Central memory CD4-positive, alpha-beta T cell (primary cell): ENCODE results near the gene KLLN.
"Not testable (repeated sequence)": the region's sequence is repeated elsewhere in the genome, so short reads cannot be mapped to it uniquely, and the experiment has no call there.

Experiments used
- DNase-seq: peaks from one replicate; pipeline ENCODE4 v3.0.0; 2022

KLLN gene

GRCh38 chr10:87865241-87865881, 2.0 kb upstream of the KLLN start:
- no peak for DNase-seq

DNA sequence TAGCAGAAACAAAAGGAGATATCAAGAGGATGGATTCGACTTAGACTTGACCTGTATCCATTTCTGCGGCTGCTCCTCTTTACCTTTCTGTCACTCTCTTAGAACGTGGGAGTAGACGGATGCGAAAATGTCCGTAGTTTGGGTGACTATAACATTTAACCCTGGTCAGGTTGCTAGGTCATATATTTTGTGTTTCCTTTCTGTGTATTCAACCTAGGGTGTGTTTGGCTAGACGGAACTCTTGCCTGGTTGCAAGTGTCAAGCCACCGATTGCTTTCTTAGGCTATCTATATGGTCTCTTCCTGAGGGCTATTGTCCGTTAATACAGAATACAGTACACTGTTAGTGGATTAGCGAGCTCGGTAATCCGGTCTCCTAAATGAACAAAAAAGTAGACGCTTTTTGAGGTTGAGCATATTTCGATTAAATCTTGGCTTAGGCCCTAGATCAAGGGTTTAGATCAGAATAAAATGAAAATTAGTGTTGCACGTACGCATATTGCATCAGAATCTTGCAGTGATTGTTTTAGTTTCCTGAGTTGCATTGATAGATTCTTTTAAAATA, 1.2 kb upstream of the KLLN start:
- no peak for DNase-seq

DNA sequence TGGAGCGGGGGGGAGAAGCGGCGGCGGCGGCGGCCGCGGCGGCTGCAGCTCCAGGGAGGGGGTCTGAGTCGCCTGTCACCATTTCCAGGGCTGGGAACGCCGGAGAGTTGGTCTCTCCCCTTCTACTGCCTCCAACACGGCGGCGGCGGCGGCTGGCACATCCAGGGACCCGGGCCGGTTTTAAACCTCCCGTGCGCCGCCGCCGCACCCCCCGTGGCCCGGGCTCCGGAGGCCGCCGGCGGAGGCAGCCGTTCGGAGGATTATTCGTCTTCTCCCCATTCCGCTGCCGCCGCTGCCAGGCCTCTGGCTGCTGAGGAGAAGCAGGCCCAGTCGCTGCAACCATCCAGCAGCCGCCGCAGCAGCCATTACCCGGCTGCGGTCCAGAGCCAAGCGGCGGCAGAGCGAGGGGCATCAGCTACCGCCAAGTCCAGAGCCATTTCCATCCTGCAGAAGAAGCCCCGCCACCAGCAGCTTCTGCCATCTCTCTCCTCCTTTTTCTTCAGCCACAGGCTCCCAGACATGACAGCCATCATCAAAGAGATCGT, 690 bp upstream of the KLLN start:
- peak; percentile 31 for DNase-seq

GRCh38 chr10:87862679-87863052, 667 bp downstream of the KLLN start:
- DNase-seq: peak; percentile 83

DNA sequence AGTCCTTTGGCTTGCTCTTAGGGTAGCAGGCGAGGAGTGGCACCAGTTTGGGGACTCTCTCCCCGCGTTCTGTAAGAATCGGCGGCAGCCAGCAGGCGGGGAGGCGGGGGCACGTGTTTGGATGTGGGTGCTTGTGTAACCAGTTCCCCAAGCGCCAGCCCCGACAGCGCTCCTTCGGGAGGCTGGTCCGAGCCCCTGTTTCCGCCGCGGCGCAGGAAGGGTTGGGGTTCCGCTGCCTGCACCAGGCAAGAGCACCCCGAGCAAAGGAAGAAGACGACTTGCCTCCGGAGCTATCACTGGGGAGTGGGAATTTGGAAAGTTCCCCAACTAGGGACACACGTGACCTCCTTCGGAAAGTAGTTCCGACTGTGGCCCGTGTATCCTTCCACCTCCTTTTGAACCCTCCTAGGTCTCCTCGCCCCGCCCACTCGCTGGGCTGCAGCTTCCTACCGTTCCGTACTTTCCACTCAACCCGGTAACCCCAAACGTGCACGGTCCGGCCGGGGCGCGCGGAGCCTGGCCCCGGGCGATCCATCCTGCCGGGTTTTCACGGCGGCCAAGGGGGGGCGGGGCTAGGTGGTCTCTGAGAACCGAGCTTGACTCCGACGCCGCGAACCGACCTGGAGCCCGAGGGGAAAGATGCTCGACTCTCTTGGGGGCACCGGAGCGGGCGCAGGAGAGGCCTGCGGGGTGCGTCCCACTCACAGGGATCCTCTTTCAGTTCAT, 1.2 kb downstream of the KLLN start:
- DNase-seq: peak; percentile 92

DNA sequence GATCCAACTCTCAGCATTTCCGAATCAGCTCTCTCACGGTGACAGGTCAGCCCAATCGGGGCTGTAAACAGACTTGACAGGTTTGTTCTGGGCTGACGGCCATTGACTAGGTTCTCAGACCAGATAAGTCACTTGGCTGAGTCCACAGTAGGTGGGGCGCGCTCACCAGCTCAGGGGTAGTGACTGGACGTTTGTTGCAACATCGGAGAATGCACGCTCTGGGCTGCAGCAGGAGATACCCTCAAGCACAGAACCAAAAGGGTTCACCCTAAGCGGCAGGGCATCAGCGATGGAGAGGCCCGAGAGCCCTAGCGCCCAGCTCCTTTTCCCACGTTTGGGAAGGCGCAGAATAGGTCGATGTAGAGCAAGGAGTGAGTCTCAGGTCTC, 1.8 kb downstream of the KLLN start:
- DNase-seq: no peak

GRCh38 chr10:87860816-87861403, 2.4 kb downstream of the KLLN start:
- DNase-seq: no peak

DNA sequence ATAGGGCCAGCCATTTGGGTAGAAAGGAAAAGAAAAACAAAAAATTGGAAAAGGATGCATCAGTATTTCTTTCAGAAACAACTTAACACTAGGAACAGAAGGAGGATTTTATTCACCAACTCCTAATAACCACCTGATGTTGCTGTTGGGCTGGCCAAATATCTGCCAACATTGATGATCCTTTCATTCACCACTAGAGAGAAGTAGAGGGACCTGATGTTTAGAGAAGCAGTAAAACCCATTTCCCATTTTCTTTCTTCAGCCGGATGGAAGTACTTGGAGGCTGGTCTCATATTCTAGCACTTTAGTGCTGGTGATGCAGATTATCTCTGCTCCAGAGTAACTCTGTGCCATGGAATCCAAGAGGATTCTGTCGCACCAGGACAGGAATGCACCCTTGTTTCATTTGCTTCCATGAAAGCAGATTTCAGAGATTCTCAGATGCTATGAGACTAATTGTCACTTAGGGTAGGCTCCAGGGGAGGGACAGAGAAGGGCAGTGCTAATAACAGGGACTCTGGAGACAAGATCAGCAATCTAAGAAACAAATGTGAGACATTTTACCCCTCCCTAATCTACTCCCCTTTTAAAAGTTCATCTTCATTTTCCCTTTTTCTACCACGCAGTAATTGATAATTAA, 3.1 kb downstream of the KLLN start:
- peak; percentile 50 for DNase-seq

DNA sequence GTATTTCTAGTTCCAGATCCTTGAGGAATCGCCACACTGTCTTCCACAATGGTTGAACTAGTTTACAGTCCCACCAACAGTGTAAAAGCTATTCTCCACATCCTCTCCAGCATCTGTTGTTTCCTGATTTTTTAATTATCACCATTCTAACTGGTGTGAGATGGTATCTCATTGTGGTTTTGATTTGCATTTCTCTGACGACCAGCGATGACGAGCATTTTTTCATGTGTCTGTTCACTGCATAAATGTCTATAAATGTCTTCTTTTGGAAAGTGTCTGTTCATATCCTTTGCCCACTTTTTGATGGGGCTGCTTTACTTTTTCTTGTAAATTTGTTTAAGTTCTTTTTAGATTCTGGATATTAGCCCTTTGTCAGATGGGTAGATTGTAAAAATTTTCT, 7.7 kb downstream of the KLLN start:
- DNase-seq: peak; percentile 34

GRCh38 chr10:87855247-87855646, 8.1 kb downstream of the KLLN start:
- DNase-seq: not testable (repeated sequence)

GRCh38 chr10:87852089-87852488, 11.2 kb downstream of the KLLN start:
- DNase-seq: no peak

DNA sequence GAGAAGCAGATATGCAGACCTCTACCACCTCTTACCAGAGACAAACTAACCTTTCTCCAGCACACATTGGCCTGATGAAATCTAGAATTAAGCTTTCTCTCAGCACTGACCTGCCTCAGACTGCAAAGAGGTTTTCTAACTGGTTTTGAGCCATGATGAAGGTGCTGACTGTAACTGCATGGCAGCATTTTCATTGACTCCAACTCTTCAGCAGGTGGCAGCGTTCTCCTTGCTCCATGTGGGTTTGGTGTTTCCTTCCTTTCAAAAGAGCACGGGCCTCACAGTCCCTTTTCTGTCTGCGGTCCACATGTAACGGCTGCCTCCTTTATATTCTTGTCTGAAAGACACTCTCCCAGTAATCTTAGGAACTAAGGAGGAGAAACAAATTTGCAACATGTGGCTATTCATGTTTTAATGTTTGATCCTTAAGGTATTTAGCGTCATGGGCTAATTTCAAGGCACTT, 12.6 kb downstream of the KLLN start:
- DNase-seq: peak; percentile 50

- DNase-seq: no peak
Measured at GRCh38 chr10:87849001-87849400, 14.3 kb downstream of the KLLN start.

DNA sequence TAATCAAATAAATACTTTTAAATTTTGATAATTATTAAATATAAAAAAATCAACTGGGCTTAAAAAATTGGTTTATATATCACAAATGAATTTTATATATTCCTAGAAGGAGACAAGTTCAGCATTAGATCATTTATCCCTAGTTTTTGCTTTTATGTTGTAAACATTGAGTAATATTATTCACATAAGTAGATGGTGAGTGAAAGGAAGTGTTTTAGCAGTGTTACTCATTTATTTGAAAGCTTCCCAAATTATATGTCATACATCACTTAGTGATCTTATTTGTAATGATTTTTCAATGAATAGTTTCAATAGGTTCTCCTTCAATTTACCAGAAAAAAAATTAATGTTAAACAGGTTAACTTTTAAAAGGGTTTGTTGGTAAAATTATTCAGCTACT, 15.8 kb downstream of the KLLN start:
- DNase-seq: no peak

DNA sequence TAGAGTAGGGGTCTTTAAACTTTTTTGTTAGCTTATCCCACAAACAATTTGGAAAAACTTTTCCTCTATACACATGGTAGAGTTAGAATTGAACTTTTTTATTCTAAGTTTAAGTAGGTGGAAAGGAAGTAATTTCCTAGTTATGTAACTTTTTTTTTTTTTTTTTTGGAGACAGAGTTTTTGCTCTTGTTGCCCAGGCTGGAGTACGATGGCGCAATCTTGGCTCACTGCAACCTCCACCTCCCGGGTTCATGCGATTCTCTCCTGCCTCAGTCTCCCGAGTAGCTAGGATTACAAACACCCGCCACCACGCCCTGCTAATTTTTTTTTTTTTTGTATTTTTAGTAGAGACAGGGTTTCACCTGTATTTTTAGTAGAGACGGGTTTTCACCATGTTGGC, 16.6 kb downstream of the KLLN start:
- not testable (repeated sequence) for DNase-seq

- no peak for DNase-seq
Measured at GRCh38 chr10:87846023-87846422, 17.3 kb downstream of the KLLN start.

GRCh38 chr10:87845624-87845998, 17.7 kb downstream of the KLLN start:
- DNase-seq: no peak

- DNase-seq: no peak
Measured at GRCh38 chr10:87844837-87845623, 18.3 kb downstream of the KLLN start.

GRCh38 chr10:87843714-87844113, 19.6 kb downstream of the KLLN start:
- no peak for DNase-seq

DNA sequence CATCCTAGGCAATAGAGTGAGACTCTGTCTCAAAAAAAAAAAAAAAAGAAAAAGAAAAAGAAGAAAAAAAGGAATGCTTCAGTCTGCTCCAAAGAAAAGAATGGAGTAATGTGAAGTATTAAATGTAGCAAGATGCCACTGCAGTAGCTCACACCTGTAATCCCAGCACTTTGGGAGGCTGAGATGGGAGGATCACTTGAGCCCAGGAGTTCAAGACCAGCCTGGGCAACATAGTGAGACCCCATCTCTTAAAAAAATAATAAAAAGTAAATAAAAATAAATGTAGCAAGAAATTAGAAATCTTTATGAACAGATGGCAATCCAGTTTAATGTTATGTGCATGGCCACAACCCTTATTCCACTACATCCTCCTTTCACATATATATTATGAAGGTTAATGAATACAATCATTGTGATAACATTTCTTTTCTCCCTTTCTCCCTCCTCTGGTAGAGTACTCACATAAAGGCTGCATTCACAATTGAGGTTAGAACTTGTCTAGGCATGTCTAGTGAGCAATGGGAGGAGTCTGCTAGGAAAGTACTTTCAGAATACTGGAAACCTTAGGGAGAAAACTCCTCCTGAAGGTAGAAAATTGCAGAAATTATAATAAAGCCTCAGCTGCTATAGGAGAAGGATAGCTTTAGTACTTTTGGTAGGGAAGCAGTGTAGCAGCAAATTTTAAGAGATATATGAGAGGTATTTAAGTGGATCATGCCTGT, 20.4 kb downstream of the KLLN start:
- no peak for DNase-seq

GRCh38 chr10:87842220-87842641, 21.1 kb downstream of the KLLN start:
- DNase-seq: no peak

DNA sequence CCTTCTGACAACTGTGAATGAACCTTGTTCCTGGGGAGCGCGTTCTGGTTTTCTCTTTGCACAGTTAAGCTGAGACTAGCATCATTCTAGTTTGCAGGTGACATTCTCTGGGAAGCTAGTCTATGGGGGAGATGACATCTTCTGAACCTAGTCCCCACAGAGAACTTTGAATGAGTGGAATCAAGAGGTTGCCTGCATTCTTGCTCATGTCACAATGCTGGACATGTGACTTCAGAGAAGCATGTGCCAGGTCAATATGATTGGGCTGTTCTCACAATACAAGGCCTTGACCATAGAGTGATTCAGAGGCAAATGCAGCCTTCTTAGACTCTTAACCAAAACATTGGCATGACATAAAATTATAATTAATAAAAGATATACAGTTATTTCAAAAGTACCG, 22.1 kb downstream of the KLLN start:
- DNase-seq: no peak
